GM23248 (cell line): ENCODE measurements around the gene PLD1. TPM values are rescaled to one million over a fixed set of nuclear protein-coding genes. Genes with fewer than 3 reads are reported as not detected.

Source experiments
- DNase-seq: peaks from one replicate; pipeline ENCODE4 v3.0.0-alpha.2; 2015
- H2AFZ ChIP-seq: fragments of 200-600 bp; sonication (generic); 2 replicates; pipeline ENCODE4 v1.6.1; 2016; ENCODE audit warnings: antibody characterized with exemption
- H3F3A ChIP-seq: fragments of 200-600 bp; sonication (generic); 2 replicates; pipeline ENCODE4 v1.6.1; 2016; ENCODE audit warnings: mild to moderate bottlenecking, antibody characterized with exemption, mixed run types; ENCODE audit not compliant: insufficient read depth
- H3K27ac ChIP-seq: fragments of 200-600 bp; sonication (generic); 2 replicates; pipeline ENCODE4 v1.5.1; 2016; ENCODE audit warnings: mild to moderate bottlenecking
- H3K27me3 ChIP-seq: fragments of 200-600 bp; sonication (generic); replicated peaks from 2 replicates; pipeline ENCODE4 v1.6.1; 2016; ENCODE audit warnings: mild to moderate bottlenecking; ENCODE audit not compliant: insufficient read depth
- H3K36me3 ChIP-seq: fragments of 200-600 bp; sonication (generic); 2 replicates; pipeline ENCODE4 v1.6.1; 2016; ENCODE audit warnings: low read depth, mild to moderate bottlenecking
- H3K4me1 ChIP-seq: fragments of 200-600 bp; sonication (generic); 2 replicates; pipeline ENCODE4 v1.6.1; 2016; ENCODE audit warnings: mild to moderate bottlenecking; ENCODE audit not compliant: insufficient read depth
- H3K4me2 ChIP-seq: fragments of 200-600 bp; sonication (generic); one replicate; pipeline ENCODE4 v1.6.1; 2016; ENCODE audit warnings: mild to moderate bottlenecking; ENCODE audit not compliant: unreplicated experiment
- H3K4me3 ChIP-seq: fragments of 200-600 bp; sonication (generic); 2 replicates; pipeline ENCODE4 v1.5.1; 2016; ENCODE audit warnings: mild to moderate bottlenecking
- H3K79me2 ChIP-seq: fragments of 200-600 bp; sonication (generic); 2 replicates; pipeline ENCODE4 v1.6.1; 2016; ENCODE audit warnings: mild to moderate bottlenecking; ENCODE audit not compliant: insufficient read depth
- H3K9ac ChIP-seq: fragments of 200-600 bp; sonication (generic); 2 replicates; pipeline ENCODE4 v1.6.1; 2016; ENCODE audit warnings: mild to moderate bottlenecking
- H3K9me2 ChIP-seq: fragments of 200-600 bp; sonication (generic); 2 replicates; pipeline ENCODE4 v1.6.1; 2016; ENCODE audit warnings: mixed run types, mild to moderate bottlenecking, moderate library complexity; ENCODE audit not compliant: insufficient read depth
- H3K9me3 ChIP-seq: fragments of 200-600 bp; sonication (generic); one replicate; pipeline ENCODE4 v1.6.1; 2017; ENCODE audit warnings: low read depth
- H4K20me1 ChIP-seq: fragments of 200-600 bp; sonication (generic); 2 replicates; pipeline ENCODE4 v1.6.0; 2016; ENCODE audit not compliant: insufficient read depth
- EZH2 ChIP-seq: fragments of 200-600 bp; sonication (generic); IDR thresholded peaks from 2 replicates; pipeline ENCODE4 v1.6.1; 2018; ENCODE audit warnings: antibody characterized with exemption, mild to moderate bottlenecking; ENCODE audit not compliant: insufficient read depth, poor library complexity, severe bottlenecking
- EZH2phosphoT487 ChIP-seq: fragments of 200-600 bp; sonication (generic); IDR thresholded peaks from 2 replicates; pipeline ENCODE4 v1.6.1; 2018; ENCODE audit warnings: antibody characterized with exemption, moderate library complexity, mild to moderate bottlenecking, low read depth; ENCODE audit not compliant: insufficient read depth
- WGBS, 2 experiments: methylation state at CpG; one replicate each; pipeline ENCODE4 v1.1.6; 2015 to 2017; ENCODE audit warnings: low lambda C conversion rate in 2 of 2, low coverage in 1 of 2; ENCODE audit errors: missing lambda C conversion rate in 2 of 2; 5-methylcytosine and 5-hydroxymethylcytosine counted together
- in situ Hi-C: fragments of 300-500 bp; cut with MboI; formaldehyde crosslinking; loops from 2 replicates; pipeline ENCODE4 v1.15.0; 2020
- polyA plus RNA-seq: library from polyadenylated mRNA; unstranded; fragments of >200 nt; fragmentation: Nextera tagmentation; extraction: Ambion mirVana; gene quantifications from 2 replicates; pipeline ENCODE4 v1.2.1, GENCODE V29; 2016
- total RNA-seq: library from RNA; depleted of rRNA; stranded (reverse); fragments of >200 nt; shearing (Covaris generic); gene quantifications from 2 replicates; pipeline ENCODE4 v1.2.3, GENCODE V29; 2014

PLD1 gene
- total and polyA plus RNA-seq, 2 experiments from 2014 or later, result 3.0 to 4.6 TPM

GRCh38 chr3:171600030-171600429 is 210.3 kb downstream of the PLD1 start:
- 85% methylated on average over 6 of the region's 6 CpGs for WGBS, 2 experiments

GRCh38 chr3:171598990-171599389 is 211.3 kb downstream of the PLD1 start:
- Histone ChIP-seq H3K4me3 (no peak overlapping the region), H3K79me2 (no peaks in the 10 kb centered on the region), H3K27me3 (peaks cover 3% of the 10 kb centered on the region; the same call in 1 of the 2 replicates), H3K4me1 (no peaks in the 10 kb centered on the region), H2AFZ (no peak overlapping the region), H3K9me2 (no peaks in the 10 kb centered on the region), H3K4me2 (no peak overlapping the region), H3K9me3 (no peaks in the 10 kb centered on the region), H3K36me3 (no peaks in the 10 kb centered on the region), H4K20me1 (no peaks in the 10 kb centered on the region), H3F3A (no peaks in the 10 kb centered on the region), H3K27ac (no peak overlapping the region), H3K9ac (no peak overlapping the region)
- no peak for DNase-seq
- no peak for TF ChIP-seq EZH2
- no peak for TF ChIP-seq EZH2phosphoT487
- WGBS, 2 experiments, result 75 to 78% methylated on average over 3 of the region's 3 CpGs
- in situ Hi-C loops, result no loop called here

More at GRCh38 chr3:171600030-171600429, 210.3 kb downstream of the PLD1 start:
- in situ Hi-C loops, result no loop called here
- Histone ChIP-seq H3K79me2 (no peaks in the 10 kb centered on the region), H3F3A (no peaks in the 10 kb centered on the region), H3K27me3 (0 out of 2 replicates have a peak, but pooled peaks cover 3% of the 10 kb centered on the region), H4K20me1 (no peaks in the 10 kb centered on the region), H3K27ac (no peak overlapping the region), H3K9ac (no peak overlapping the region), H3K9me3 (no peaks in the 10 kb centered on the region), H3K36me3 (no peaks in the 10 kb centered on the region), H2AFZ (no peak overlapping the region), H3K4me3 (no peak overlapping the region), H3K4me2 (no peak overlapping the region), H3K4me1 (no peaks in the 10 kb centered on the region), H3K9me2 (no peaks in the 10 kb centered on the region)
- no peak for TF ChIP-seq EZH2
- no peak for TF ChIP-seq EZH2phosphoT487
- DNase-seq, result no peak

- Histone ChIP-seq H3K27me3 (peaks cover 3% of the 10 kb centered on the region; the same call in 1 of the 2 replicates), H2AFZ (no peak overlapping the region), H3K9me3 (no peaks in the 10 kb centered on the region), H3K27ac (no peak overlapping the region), H3K79me2 (no peaks in the 10 kb centered on the region), H3K36me3 (no peaks in the 10 kb centered on the region), H3K9ac (no peak overlapping the region), H3K4me1 (no peaks in the 10 kb centered on the region), H3F3A (no peaks in the 10 kb centered on the region), H3K4me3 (no peak overlapping the region), H4K20me1 (no peaks in the 10 kb centered on the region), H3K9me2 (no peaks in the 10 kb centered on the region), H3K4me2 (no peak overlapping the region)
- no peak for DNase-seq
- no peak for TF ChIP-seq EZH2phosphoT487
- no peak for TF ChIP-seq EZH2
- in situ Hi-C loops, result no loop called here
Observed at GRCh38 chr3:171592786-171593185, 217.5 kb downstream of the PLD1 start.

- H3F3A ChIP-seq, result no peaks in the 10 kb centered on the region
- H4K20me1 ChIP-seq, result no peaks in the 10 kb centered on the region
- in situ Hi-C loops, result no loop called here
- no peak overlapping the region for H3K4me3 ChIP-seq
- TF ChIP-seq EZH2 (no peak), EZH2phosphoT487 (no peak)
- peaks cover 3% of the 10 kb centered on the region; the same call in 1 of the 2 replicates for H3K27me3 ChIP-seq
- no peaks in the 10 kb centered on the region for H3K9me2 ChIP-seq
- H3K9me3 ChIP-seq, result no peaks in the 10 kb centered on the region
- H3K36me3 ChIP-seq, result no peaks in the 10 kb centered on the region
- no peak overlapping the region for H2AFZ ChIP-seq
- no peak overlapping the region for H3K27ac ChIP-seq
- no peak for DNase-seq
- no peaks in the 10 kb centered on the region for H3K4me1 ChIP-seq
- H3K4me2 ChIP-seq, result no peak overlapping the region
- H3K79me2 ChIP-seq, result no peaks in the 10 kb centered on the region
- H3K9ac ChIP-seq, result no peak overlapping the region
Observed at GRCh38 chr3:171591070-171591469, 219.2 kb downstream of the PLD1 start.

- no peak for TF ChIP-seq EZH2phosphoT487
- TF ChIP-seq EZH2, result no peak
- H3K9me2 ChIP-seq, result no peaks in the 10 kb centered on the region
- H3K4me3 ChIP-seq, result no peak overlapping the region
- H3K79me2 ChIP-seq, result no peaks in the 10 kb centered on the region
- no peak for DNase-seq
- H3K27me3 ChIP-seq, result no peaks in the 10 kb centered on the region
- H3K4me1 ChIP-seq, result no peaks in the 10 kb centered on the region
- no peaks in the 10 kb centered on the region for H3K36me3 ChIP-seq
- 62 to 69% methylated on average over 3 of the region's 3 CpGs for WGBS, 2 experiments
- no peak overlapping the region for H3K27ac ChIP-seq
- no peaks in the 10 kb centered on the region for H4K20me1 ChIP-seq
- no peak overlapping the region for H3K9ac ChIP-seq
- no peaks in the 10 kb centered on the region for H3F3A ChIP-seq
- in situ Hi-C loops, result no loop called here
- H3K9me3 ChIP-seq, result no peaks in the 10 kb centered on the region
- H3K4me2 ChIP-seq, result no peak overlapping the region
- H2AFZ ChIP-seq, result no peak overlapping the region
Observed at GRCh38 chr3:171586274-171586673, 224.0 kb downstream of the PLD1 start.
